G401 (cell line): ENCODE data around the gene ZDHHC4. TPM values are rescaled to one million over a fixed set of nuclear protein-coding genes. Genes with fewer than 3 reads are reported as not detected.
A peak's percentile ranks its signal among the peaks of the same experiment; 100 is the strongest.
"Not testable (repeated sequence)": the region's sequence is repeated elsewhere in the genome, so short reads cannot be mapped to it uniquely, and the experiment has no call there.

Experiments used
- DNase-seq: peaks from one replicate; pipeline ENCODE4 v3.0.0-alpha.2; 2015; ENCODE audit warnings: low spot score
- in situ Hi-C: cut with HindIII; loops from 2 replicates; pipeline ENCODE4 v1.10.0; 2016; ENCODE audit warnings: low sequenced_read_pairs, mixed read lengths
- total RNA-seq: library from RNA; depleted of rRNA; stranded (reverse); fragments of >200 nt; shearing (Covaris generic); gene quantifications from 2 replicates; pipeline ENCODE4 v1.2.3, GENCODE V29; 2014; rRNA removed

Gene ZDHHC4
- total RNA-seq, 1 experiment from 2014 or later: 66.3 TPM

- in situ Hi-C loops: no loop called here
- DNase-seq: no peak
Observed at GRCh38 chr7:6624246-6624611, 47.0 kb downstream of the ZDHHC4 start.

- in situ Hi-C loops: no loop called here
- no peak for DNase-seq
Observed at GRCh38 chr7:6628045-6628444, 50.8 kb downstream of the ZDHHC4 start.

GRCh38 chr7:6630007-6630849 is 53.0 kb downstream of the ZDHHC4 start:
- no peak for DNase-seq
- in situ Hi-C loops: no loop called here

GRCh38 chr7:6631605-6632004 is 54.4 kb downstream of the ZDHHC4 start:
- in situ Hi-C loops: no loop called here
- DNase-seq: no peak

GRCh38 chr7:6634021-6634420 is 56.8 kb downstream of the ZDHHC4 start:
- in situ Hi-C loops: no loop called here
- DNase-seq: no peak

- DNase-seq, in situ Hi-C loops: not testable (repeated sequence)
Observed at GRCh38 chr7:6634971-6635370, 57.7 kb downstream of the ZDHHC4 start.

- in situ Hi-C loops: no loop called here
- DNase-seq: peak; percentile 42
Observed at GRCh38 chr7:6636741-6637543, 59.7 kb downstream of the ZDHHC4 start, which contains the start of gene ZNF316. TSS of gene ZNF316 (plus strand) at chr7:6637318. CDS start at chr7:6642410, 5,092 bp downstream.

GRCh38 chr7:6637544-6638229 is 60.4 kb downstream of the ZDHHC4 start:
- in situ Hi-C loops: no loop called here
- no peak for DNase-seq

Other genes starting within 250 kb of the ZDHHC4 start
- 16.5 and 29.0 TPM in 2 replicates for gene FAM220A, start 228.5 kb upstream of the ZDHHC4 start, total RNA-seq
- 13.2 and 23.9 TPM in 2 replicates for gene RAC1, start 202.9 kb upstream of the ZDHHC4 start, total RNA-seq
- gene DAGLB, start 129.5 kb upstream of the ZDHHC4 start, total RNA-seq: 7.8 and 8.7 TPM in 2 replicates
- 74.5 and 105 TPM in 2 replicates for gene KDELR2, start 93.3 kb upstream of the ZDHHC4 start, total RNA-seq
- gene GRID2IP, start 26.0 kb upstream of the ZDHHC4 start, total RNA-seq: 0.44 TPM in 1 of 2 replicates, not detected in the other
- 24.5 and 33.1 TPM in 2 replicates for gene INTS15, start 12.6 kb downstream of the ZDHHC4 start, total RNA-seq
- gene ZNF853, start 38.2 kb downstream of the ZDHHC4 start, total RNA-seq: 12.1 and 16.6 TPM in 2 replicates
- gene ZNF316, start 59.9 kb downstream of the ZDHHC4 start, total RNA-seq: 15.3 and 20.2 TPM in 2 replicates
- 12.0 and 12.8 TPM in 2 replicates for gene ZNF12, start 129.5 kb downstream of the ZDHHC4 start, total RNA-seq
- gene RSPH10B2, start 176.6 kb downstream of the ZDHHC4 start, total RNA-seq: 0.80 and 6.6 TPM in 2 replicates
- 35.8 and 38.3 TPM in 2 replicates for gene CCZ1B, start 248.8 kb downstream of the ZDHHC4 start, total RNA-seq